HG03039 (cell line): ENCODE results near the gene C1orf21.

Experiments used
- ATAC-seq: cut with Tn5 transposase; IDR thresholded peaks from one replicate; pipeline ENCODE4 v1.9.1; 2021; ENCODE audit warnings: mild to moderate bottlenecking, moderate library complexity; ENCODE audit not compliant: unreplicated experiment

The C1orf21 gene

DNA sequence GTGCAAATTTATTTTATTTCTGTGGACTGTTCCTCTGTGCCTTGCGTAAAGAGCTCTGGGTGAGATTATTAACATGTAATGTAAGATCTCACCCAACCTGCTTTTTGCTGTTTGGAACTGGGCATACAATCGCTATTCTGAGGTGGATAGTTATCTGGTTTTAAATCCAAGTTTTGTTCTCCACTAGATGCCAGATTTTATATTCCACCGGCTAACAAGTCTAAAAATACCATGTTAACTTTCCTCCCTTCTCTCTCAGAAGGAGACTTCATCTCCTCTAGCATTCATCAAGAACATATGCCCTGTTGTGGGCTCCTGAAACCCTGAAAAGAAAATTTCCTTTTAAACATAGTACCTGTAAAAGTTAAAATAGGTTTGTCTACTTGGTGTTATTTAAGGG is 56.4 kb downstream of the C1orf21 start:
- ATAC-seq, result no peak

- ATAC-seq, result no peak
Observed at GRCh38 chr1:184443624-184444023, 56.8 kb downstream of the C1orf21 start.

DNA sequence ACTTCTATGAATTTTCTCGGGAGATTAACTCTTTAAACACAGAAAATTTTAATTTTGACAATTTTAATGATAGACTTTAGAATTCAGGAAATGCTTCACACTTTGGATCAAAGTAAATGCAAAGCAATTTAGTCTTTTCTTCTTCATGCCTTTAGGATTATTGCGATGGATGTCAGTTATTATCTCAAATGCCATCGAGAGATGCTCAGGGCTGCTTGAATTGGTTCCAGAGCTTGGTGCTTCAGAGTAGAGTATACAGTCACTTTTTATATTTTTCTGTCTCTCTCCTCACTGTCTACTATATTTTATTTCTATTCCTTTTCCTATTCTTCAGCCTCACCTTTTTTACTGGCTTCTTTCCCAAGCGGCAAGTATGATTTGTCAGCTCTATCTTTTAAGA is 59.2 kb downstream of the C1orf21 start:
- no peak for ATAC-seq

- ATAC-seq, result no peak
Observed at GRCh38 chr1:184447651-184448185, 60.9 kb downstream of the C1orf21 start.

DNA sequence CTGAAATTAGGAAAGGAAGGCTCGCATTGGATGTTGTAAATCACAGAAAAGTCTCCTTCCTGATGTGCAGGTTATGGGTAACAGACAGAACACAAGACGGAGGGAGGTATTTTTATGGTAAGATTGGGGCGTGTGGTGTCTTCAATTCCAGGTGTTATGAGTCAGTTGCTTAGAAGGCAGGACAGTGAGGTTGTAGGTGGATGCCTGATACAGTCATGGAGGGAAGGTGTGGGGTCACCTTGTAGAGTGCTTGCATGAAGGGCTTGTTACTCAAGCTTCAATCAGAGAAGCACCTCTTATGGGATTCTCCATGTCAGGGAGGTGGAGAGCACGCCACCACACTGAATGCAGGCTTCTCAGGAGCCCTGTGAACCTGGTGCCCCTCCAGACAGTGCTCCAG is 63.1 kb downstream of the C1orf21 start:
- ATAC-seq, result no peak

GRCh38 chr1:184455786-184456185 is 69.0 kb downstream of the C1orf21 start:
- ATAC-seq, result no peak

DNA sequence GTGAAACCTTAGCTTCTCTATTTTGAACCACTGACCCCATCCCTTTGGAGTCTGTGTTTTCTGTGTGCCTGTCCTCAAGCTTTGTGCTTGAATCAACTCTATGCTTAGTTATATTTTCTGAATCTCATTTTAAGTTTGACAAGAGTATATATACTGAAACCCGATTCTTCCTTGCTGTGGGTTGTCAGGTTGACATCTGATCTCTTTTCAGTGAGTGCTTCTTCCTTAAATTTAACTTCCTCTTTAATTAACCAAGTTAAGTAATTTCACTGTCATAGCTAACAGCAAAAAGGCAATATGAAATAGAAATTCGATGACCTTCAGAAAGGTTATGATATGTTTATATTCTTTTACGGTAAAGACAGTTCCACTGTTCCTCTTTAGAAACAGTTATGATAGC is 69.4 kb downstream of the C1orf21 start:
- no peak for ATAC-seq

GRCh38 chr1:184457500-184457899 is 70.7 kb downstream of the C1orf21 start:
- no peak for ATAC-seq

- ATAC-seq, result no peak
Observed at GRCh38 chr1:184461321-184461720, 74.5 kb downstream of the C1orf21 start.

GRCh38 chr1:184462155-184462554 is 75.3 kb downstream of the C1orf21 start:
- no peak for ATAC-seq

DNA sequence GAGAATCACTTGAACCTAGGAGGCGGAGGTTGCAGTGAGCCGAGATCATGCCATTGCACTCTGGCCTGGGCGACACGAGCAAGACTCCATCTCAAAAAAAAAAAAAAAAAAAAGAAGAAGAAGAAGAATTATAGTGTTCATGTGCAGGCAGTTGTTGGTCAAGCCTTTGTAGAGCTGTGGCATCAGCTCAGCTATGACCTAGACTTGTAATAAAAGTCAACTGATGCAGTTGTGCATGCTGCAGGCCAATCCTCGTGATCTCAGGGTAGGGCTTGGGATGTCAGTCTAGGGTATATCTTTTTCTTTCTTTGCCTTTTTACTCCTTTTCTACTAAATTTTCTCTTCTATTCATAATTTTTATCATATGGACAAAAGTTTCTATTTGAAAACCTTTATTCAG is 76.2 kb downstream of the C1orf21 start:
- no peak for ATAC-seq

DNA sequence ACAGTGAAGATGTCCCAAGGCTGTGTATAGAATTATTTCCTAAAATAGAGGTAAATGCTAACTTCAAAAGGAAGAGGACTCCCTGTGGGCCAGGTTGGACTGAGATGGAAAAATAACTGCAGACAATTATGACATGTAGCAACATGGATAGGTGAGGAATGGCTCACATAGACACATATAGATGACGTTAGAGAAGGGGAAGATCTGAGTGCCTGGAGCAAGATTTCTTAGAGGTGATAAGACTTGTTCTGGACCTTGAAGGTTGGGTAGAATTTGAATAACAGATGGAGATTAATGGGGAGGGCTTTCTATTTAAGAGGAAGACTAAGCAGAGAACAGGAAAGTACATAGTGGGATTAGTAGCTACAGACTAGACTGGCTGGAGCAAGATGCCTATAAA is 76.9 kb downstream of the C1orf21 start:
- ATAC-seq, result no peak

DNA sequence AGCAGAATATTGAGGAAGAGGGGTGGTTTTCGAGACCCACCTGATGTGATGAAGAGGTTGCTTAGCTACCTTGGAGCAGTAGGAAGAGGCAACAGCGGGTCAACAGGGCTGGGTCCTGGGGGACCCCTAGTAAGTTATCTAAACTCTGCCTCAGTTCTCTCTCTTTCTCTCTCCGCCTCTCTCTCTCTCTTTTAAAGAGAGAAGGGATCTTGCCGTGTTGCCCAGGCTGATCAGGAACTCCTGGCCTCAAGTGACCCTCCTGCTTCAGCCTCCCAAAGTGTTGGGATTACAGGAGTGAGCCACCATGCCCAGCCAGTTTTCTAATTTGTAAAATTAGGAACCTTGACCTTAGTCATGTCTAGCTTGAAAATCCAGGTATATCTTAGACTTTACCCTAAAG is 77.9 kb downstream of the C1orf21 start:
- no peak for ATAC-seq

- ATAC-seq, result no peak
Observed at GRCh38 chr1:184465489-184466146, 78.8 kb downstream of the C1orf21 start.

GRCh38 chr1:184467295-184467694 is 80.5 kb downstream of the C1orf21 start:
- ATAC-seq, result no peak

DNA sequence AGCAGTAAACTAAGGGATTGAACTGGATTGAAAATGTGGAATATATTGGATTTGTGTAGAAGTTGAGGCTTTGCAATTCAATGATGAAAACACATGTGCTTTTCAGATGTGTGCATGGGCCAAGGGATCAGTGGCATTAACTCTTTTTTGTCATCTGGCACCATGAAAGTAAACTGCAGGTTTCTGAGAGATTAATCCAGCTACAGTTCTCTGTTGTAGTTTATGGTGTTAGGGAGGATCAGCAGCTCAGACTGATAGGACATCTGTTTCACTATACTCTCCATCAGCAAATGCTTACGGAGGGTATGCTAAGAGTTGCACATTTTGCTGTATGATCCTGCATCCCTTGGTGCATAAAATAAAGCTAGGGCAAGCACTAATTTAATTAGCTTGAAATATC is 82.6 kb downstream of the C1orf21 start:
- no peak for ATAC-seq

- ATAC-seq, result no peak
Observed at GRCh38 chr1:184471686-184472085, 84.9 kb downstream of the C1orf21 start.

DNA sequence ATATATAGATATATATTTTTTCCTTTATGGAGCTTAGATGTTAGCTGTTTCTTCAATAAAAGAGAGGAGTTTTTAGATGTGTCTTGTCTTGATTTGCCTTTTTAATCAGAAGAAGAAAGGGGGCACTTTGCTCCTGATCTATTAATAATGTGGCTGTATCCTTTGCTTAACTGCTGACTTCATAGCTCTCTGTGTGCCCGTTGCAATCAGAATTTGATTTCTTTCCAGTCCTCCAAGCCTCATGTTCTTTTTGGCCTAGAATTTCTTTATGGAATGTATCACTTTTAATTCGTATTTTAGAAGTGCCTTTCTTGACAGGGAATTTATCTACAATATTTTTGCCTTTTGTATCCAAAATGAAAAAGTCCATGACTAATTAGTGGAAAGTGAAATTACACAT is 85.3 kb downstream of the C1orf21 start:
- no peak for ATAC-seq

DNA sequence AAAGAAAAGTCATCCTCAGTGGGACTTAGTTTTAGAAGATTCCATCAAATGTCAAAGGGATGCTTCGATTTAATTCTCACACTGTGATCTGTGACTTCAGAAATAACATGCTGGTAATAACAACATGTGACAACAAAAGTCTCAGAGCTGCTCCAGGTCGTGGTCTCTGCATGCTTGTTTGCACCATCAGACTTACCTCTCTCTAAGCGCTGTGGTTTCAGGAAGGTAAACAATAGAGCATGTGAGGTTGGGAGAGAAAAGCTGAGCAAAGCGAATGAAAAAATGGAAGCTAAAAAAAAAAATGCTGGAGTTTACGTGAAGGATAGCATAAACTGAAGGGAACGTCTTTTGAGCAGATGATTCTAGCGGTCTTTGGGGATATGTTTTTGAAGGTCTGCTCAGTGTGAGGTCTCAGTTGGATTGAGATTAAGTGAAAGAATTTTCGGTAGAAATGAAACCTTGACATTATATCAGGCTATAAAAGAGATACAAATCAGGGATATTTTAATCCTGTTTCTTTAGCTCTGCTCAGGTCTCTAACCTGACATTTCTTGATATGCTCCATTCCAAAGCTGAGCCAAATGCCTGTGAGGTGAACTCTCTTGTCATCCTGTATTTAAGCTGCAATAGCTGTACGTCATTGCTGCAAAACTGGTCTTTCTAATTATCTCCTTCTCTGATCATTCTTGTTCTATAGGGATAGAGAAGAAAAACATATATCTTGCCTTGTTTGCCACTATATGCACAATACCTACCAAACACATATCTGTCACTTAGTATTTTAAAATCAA is 86.5 kb downstream of the C1orf21 start:
- no peak for ATAC-seq

GRCh38 chr1:184476187-184476586 is 89.4 kb downstream of the C1orf21 start:
- no peak for ATAC-seq

GRCh38 chr1:184479435-184480167 is 92.8 kb downstream of the C1orf21 start:
- ATAC-seq, result no peak

DNA sequence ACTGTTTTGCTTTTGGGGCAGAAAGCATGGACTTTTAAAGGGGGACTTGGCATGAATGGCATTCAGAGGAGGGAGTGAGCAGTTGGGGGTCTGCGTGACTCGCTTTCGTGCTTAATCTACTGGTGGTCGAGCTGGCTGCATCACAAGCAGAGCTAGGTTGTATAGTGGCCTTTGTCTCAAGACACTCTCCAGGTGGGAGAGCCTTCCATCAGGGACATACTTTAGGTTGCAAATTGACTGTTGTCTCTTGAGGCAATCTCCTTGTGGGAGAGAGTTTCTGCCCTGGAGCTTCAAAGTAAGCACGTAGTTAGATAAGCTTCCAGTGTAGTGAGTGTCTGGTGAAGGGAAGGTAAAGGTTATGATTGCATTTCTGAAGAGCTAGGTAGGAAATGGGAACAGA is 93.9 kb downstream of the C1orf21 start:
- no peak for ATAC-seq
